Lower leg skin (tissue), 3 donors: ENCODE measurements around the gene AMBRA1.

Experiments
- POLR2A ChIP-seq, 2 donors: fragments of 450-650 bp; IDR thresholded peaks; one replicate each; pipeline ENCODE4 v1.6.1; 2016 to 2017; ENCODE audit warnings: antibody characterized with exemption in 2 of 2, mild to moderate bottlenecking in 1 of 2, moderate library complexity in 1 of 2
- TF ChIP-seq, protein P1 (sequence below), 3 donors: fragments of 450-650 bp; IDR thresholded peaks; one replicate each; pipeline ENCODE4 v1.5.1; 2016; ENCODE audit warnings: antibody characterized with exemption in 3 of 3, mild to moderate bottlenecking in 3 of 3, moderate library complexity in 2 of 3

DNA sequence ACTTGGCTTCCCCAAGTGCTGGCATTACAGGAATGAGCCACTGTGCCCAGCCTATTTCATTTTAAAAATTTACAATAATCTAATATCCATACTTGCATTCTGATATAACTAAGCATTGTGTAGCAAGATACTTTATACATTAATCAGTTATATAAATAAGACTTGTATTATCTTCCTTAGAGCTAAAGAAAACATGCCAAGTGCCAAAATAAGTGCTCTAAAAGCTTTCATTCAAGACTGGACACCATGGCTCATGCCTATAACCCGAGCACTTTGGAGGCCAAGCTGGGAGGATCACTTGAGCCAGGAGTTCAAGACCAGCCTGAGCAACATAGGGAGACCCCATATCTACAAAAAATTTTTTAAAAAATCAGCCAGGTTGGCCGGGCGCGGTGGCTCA lies 123.9 kb downstream of the AMBRA1 start:
- TF ChIP-seq, protein P1, sequence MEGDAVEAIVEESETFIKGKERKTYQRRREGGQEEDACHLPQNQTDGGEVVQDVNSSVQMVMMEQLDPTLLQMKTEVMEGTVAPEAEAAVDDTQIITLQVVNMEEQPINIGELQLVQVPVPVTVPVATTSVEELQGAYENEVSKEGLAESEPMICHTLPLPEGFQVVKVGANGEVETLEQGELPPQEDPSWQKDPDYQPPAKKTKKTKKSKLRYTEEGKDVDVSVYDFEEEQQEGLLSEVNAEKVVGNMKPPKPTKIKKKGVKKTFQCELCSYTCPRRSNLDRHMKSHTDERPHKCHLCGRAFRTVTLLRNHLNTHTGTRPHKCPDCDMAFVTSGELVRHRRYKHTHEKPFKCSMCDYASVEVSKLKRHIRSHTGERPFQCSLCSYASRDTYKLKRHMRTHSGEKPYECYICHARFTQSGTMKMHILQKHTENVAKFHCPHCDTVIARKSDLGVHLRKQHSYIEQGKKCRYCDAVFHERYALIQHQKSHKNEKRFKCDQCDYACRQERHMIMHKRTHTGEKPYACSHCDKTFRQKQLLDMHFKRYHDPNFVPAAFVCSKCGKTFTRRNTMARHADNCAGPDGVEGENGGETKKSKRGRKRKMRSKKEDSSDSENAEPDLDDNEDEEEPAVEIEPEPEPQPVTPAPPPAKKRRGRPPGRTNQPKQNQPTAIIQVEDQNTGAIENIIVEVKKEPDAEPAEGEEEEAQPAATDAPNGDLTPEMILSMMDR (IDR thresholded peaks at IDR 0.05), result no peak
- TF ChIP-seq POLR2A (IDR thresholded peaks at IDR 0.05), result no peak
